ENCODE measurements around the gene ZNF362.

The ZNF362 gene

GRCh38 chr1:33269621-33270020, 13.3 kb downstream of the ZNF362 start:
- DNase-seq, result no peak

DNA sequence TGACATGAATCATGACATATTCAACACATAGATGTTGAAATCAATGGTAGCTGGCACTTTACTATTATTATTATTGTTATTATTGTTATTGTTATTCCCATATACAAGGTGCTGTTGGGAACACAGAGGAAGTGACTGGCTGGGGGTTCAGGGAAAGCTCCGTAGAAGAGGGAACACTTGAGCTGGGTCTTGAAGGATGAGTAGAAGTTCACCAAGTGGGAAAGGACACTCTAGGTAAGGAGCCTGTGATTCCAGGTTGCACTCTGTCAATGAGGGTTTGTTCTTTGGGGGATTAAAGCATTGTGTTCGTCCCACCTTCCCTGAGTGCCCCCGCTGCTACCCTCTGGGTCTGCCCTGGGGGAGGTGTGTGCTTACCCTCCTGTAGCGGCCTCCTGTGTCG, 14.1 kb downstream of the ZNF362 start:
- no peak for DNase-seq

DNA sequence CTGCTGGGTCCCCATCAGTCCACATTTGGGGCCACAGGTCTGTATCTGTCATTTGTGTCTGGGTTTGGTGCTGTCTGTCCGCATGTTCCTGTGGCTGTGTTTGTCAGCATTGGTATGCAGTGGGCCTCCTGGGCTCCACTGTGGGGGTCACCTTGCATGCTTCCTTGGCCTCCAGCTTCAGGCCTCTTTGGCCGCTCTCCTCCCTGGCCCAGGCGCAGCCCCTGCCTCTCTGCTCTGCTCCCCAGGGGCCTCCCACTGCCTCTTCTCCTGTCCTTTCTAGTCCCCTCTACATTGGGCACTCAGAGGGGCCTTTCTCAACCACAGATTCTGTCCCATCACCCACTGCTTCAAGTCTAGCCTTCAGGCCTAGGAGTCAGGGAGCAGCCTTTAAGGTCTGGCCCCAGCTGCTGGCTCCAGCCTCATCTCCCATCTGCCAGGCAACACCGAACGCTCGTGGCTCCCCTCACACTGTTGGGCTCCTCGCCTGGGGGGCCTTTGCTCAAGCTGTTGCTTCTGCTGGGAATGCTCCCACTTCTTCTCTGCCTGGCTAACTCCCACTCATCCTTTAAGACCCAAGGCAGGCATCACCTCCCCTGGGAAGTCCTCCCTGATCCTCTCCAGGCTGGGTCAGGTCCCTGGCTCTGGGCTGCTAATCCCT, 14.6 kb downstream of the ZNF362 start:
- DNase-seq, result no peak

DNA sequence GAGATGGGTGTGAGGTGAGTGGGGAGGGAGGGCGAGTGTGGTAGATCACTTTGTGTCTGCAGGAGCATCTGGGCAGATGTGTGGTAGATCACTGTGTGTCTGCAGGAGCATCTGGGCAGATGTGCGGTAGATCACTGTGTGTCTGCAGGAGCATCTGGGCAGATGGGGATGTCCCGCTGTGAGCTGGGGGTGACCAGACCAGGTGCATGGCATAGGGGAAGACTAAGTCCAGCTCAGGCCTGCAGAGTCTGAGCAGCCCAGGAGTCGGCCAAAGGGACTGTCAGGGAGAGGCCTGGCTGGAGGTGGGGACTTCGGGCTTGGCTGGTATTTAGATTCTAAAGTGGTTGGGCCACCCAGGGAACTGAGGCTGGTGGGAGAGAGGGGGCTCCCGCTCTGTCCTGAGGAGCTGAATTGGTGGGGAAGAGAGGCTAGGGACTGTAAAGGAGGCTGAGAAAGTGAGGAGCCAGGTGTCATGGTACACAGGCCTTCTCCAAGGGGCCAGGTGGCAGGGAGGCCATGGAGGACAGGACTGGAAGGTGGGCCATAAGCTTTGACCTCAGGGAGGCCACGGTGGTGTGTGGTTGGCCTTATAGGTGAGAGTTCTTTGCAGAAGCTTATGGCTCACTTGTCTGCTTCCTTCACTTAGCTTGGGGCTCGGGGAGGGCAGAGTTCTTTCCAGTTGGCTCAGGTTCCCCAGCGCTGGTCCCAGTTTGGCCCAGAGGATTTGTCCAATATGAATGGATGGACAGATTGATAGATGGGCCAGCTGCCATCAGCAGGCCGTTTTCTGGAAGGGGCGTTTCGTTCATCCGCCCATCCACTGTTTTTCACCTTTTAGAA, 15.6 kb downstream of the ZNF362 start:
- no peak for DNase-seq

DNA sequence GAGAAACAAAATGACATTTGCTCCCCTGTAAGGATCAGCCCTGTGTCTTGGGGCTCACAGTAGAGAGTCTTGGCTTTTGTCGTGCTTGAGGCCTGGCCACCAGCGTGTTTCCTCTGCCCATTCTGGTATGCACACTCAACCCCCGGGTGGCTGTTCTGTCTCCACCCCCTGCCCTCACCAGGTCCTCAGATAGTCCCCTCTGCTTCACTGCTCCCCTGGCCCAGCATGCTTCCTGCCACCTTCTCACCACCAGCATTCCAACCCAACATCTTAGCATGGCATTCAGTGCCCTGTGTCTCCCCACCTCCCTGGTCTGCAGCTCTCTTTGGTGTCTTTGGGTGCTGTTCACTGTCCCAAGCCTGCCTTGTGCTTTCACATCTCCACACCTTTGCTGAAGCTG, 16.2 kb downstream of the ZNF362 start:
- DNase-seq, result no peak

DNA sequence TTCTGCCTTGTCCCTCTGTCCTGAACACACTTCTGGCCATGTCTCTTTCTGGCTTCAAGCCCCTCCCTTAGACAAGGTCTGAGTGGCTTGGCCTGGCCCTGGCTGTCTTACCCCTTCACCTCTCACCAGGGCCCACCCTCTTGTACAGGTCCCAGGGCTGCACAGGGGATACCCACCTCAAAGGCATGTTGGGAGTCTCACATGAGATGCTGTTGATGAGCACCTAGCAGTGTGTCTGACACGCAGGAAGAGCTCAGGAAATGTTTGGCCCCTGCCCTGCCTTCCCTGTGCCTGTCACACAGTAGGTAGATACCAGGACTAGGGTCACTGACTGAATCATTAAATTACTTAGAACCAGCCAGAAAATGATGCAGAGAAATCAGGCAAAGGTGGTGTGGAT, 16.6 kb downstream of the ZNF362 start:
- no peak for DNase-seq

- DNase-seq, result no peak
Observed at GRCh38 chr1:33273406-33273805, 17.1 kb downstream of the ZNF362 start.

GRCh38 chr1:33273961-33274371, 17.7 kb downstream of the ZNF362 start:
- DNase-seq, result no peak

- no peak for DNase-seq
Observed at GRCh38 chr1:33274446-33274845, 18.2 kb downstream of the ZNF362 start.

- no peak for DNase-seq
Observed at GRCh38 chr1:33275195-33275594, 18.9 kb downstream of the ZNF362 start.

DNA sequence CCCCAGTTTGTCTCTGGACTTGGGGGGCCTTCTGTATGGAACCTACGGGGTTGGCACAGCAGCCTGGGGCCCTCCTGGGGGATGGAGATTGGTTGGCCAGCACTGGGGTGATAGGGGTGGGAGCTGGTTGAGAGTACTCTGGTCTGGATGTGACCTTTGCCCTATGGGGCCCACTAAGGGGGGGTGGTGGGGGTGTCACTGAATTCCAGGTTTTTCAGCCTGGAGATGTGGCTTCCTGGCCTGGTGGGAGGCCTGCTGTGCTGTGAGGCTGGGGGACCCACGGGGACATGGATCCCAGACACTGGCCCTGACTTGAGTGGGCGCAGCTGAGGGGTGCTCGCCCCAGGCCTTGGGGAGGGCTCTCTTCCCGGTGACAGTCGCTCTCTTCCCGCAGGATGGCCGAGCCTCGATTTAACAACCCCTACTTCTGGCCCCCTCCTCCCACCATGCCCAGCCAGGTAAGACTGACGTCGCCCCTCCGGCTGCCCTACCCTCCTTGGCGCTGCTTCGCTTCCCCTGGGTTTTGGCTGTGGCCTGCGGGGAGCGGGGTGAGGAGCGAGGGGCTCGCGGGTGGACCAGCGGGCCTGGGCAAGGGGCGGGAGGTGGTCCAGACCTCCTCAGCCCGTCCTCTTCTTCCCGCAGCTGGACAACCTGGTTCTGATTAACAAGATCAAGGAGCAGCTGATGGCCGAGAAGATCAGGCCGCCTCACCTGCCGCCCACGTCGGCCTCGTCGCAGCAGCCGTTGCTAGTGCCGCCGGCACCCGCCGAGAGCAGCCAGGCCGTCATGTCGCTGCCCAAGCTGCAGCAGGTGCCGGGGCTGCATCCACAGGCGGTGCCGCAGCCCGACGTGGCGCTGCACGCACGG, 19.6 kb downstream of the ZNF362 start:
- DNase-seq, result no peak

- DNase-seq, result no peak
Observed at GRCh38 chr1:33276573-33277298, 20.4 kb downstream of the ZNF362 start.

- no peak for DNase-seq
Observed at GRCh38 chr1:33277488-33278084, 21.3 kb downstream of the ZNF362 start.

DNA sequence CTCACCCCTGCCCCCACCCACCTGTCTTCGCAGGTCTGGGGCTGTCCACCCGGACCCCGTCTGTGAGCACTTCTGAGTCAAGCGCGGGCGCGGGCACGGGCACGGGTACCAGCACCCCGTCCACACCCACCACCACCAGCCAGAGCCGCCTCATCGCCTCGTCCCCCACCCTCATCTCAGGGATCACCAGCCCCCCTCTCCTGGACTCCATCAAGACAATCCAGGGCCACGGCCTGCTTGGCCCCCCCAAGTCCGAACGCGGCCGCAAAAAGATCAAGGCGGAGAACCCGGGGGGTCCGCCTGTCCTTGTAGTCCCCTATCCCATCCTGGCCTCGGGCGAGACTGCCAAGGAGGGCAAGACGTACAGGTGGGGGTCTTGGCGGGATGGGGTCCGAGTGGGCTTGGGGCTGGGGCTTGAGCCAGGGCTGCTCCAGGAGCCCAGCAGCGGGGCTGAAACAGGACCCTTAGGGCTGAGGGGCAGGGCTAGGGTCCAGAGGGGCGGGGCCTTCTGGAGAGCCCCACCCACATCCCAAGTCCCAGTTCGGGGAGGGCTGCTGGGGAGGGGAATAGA, 23.9 kb downstream of the ZNF362 start:
- DNase-seq, result no peak

GRCh38 chr1:33281554-33282303, 25.4 kb downstream of the ZNF362 start:
- DNase-seq, result no peak

DNA sequence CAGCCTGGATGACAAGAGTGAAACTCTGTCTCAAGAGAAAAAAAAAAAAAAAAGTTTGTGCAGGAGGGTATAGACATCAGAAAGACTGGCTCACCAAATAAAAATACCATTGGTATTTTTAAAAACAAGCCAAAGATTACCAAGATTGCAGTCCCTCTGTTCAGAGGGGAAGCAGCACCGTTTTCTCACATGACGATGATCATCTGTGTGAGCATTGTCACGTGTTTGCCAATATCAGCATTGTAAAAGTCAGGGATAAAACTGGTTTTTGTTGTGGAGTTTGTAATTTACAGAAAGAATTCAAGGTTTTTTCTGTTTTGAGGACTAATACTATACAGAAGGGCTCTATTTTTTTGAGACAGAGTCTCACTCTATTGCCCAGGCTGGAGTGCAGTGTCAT, 26.5 kb downstream of the ZNF362 start:
- DNase-seq, result no peak

DNA sequence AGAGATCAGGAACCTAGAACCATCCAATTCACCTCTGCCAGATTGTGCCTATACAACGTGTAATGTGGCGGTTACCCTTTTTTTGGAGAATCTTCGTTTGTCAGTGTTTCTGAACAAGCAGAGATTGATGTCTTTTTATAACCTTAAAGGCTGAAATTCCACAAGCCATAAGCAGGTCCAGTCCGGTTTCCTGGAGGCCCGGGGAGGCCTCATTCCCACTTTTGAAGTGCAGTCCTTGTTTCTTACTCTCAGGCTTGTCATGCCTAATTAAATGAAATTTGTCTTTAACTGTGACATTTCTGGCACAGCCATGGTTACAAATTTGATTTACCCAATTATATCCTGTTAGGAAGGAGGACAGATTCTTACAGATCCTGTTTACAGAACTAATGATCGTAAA, 27.8 kb downstream of the ZNF362 start:
- DNase-seq, result no peak

DNA sequence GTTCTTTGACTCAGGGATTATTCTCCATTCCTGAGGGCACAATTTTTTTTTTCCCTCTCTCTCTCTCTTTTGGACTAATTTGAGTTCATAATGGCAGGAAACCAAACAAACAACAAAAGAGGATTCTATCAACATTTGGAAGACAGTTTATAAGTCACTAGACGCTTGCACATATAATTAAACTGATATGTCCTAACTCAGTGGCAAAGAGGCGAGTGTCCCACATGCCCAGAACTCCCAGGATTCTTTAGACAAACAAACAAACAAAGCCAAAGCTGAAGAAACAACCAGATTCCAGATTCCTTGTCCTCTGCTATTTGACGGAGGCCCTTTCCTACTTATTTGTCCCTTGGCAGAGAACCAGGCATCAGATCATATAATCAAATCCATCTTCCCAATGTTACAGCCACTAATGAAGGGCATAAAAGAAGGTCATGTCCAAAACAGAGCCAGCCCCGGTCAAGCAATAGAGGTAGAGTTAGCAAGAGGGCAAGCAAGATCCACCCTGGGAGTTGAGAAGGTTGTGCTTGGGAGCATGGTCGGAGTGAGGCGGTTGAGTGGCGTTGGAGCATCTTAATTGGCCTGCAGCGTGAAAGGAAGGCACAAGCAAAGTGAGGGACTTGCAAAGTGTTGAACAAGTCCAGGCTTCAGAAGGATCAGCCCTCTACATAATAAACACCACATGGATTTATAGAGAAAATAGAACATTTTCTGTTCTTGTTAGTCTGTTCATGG, 30.3 kb downstream of the ZNF362 start:
- DNase-seq, result no peak

DNA sequence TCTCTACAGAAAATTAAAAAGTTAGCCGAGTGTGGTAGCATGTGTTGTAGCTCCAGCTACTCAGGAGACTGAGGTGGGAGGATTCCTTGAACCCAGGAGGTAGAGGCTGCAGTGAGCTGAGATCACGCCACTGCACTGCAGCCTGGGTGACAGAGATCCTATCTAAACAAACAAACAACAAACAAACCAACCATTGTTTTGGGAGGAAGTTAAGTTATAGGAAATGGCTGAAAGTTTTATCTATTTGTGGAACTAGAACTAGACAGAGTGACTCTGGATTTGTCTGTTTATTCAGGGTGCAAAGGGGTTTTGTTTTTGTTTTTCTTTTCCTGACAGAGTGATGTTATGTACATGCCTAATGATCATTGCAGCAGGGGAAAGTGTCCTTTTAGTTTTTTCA, 31.0 kb downstream of the ZNF362 start:
- DNase-seq, result no peak
